HG03469 (cell line): ENCODE measurements around the gene SHKBP1.

Experiments
- ATAC-seq: cut with Tn5 transposase; IDR thresholded peaks from one replicate; pipeline ENCODE4 v1.9.1; 2021; ENCODE audit warnings: mild to moderate bottlenecking, moderate library complexity, moderate number of reproducible peaks; ENCODE audit not compliant: unreplicated experiment

The SHKBP1 gene

GRCh38 chr19:40632311-40633036, 55.8 kb downstream of the SHKBP1 start:
- ATAC-seq: no peak

GRCh38 chr19:40633207-40633606, 56.5 kb downstream of the SHKBP1 start:
- ATAC-seq: no peak

- no peak for ATAC-seq
Observed at GRCh38 chr19:40638327-40638726, 61.7 kb downstream of the SHKBP1 start.

GRCh38 chr19:40639638-40639982, 62.9 kb downstream of the SHKBP1 start:
- no peak for ATAC-seq

GRCh38 chr19:40640744-40641143, 64.1 kb downstream of the SHKBP1 start:
- ATAC-seq: no peak
